ENCODE measurements around the gene HMGN2. TPM values are rescaled to one million over a fixed set of nuclear protein-coding genes. Genes with fewer than 3 reads are reported as not detected.

The HMGN2 gene
- total and polyA plus RNA-seq, 2 of the 13 experiments (the other 11 are each of a cell fraction or from before 2014, with no cell fraction given) = 63.4 to 343 TPM

- Histone ChIP-seq H3K27me3 (ENCODE audit: control insufficient read depth in 1 of 2, insufficient read depth in 2 of 2, low read length in 2 of 2) (no peaks in the 10 kb centered on the region; a peak in 2 of 5 replicates), H3K4me1 (ENCODE audit: insufficient read depth, low read length) (peaks cover 12% of the 10 kb centered on the region; the same call in 1 of the 2 replicates), H3K27ac (ENCODE audit: extremely low read length, insufficient read depth, low read length) (no peak overlapping the region), H3K4me3 (replicated peaks in 1 of 3; ENCODE audit: insufficient read depth in 1 of 3, low read depth in 2 of 3, low read length in 3 of 3) (no peak overlapping the region), H3K9me3 (ENCODE audit: low read length) (no peaks in the 10 kb centered on the region), H3K36me3 (replicated peaks in 1 of 2; ENCODE audit: control insufficient read depth in 1 of 2, insufficient read depth in 2 of 2, low read length in 2 of 2) (no peaks in the 10 kb centered on the region), H3K79me2 (ENCODE audit: insufficient read depth, low read length) (no peaks in the 10 kb centered on the region), H2AFZ (ENCODE audit: low read length) (no peak overlapping the region), H3K4me2 (ENCODE audit: low read depth, low read length) (no peak overlapping the region), H4K20me1 (ENCODE audit: insufficient read depth, low read length) (no peaks in the 10 kb centered on the region), H3K9ac (ENCODE audit: insufficient read depth, low read depth, low read length) (no peak overlapping the region)
- in situ Hi-C loops (cut with HindIII; ENCODE audit: extremely low pct_ligation_motif_present, low pct_unique_long_range_greater_than_20kb) = no loop called here
- WGBS (ENCODE audit: low lambda C conversion rate) = 77% methylated on average over 3 of the region's 3 CpGs
- intact Hi-C loops (cut with micrococcal nuclease; ENCODE audit: unreplicated experiment) = no loop called here
- DNase-seq (ENCODE audit: low spot score) (no peak), FAIRE-seq (no peak), ATAC-seq (no peak)
- no TSS peak for BruUV-seq (replicated peaks)
- TF ChIP-seq TFDP1 (CRISPR knock-in tag; IDR thresholded peaks at IDR 0.05; ENCODE audit: borderline replicate concordance) (no peak), ZNF138 (CRISPR knock-in tag; IDR thresholded peaks at IDR 0.05; ENCODE audit: low read depth) (no peak), MAZ (IDR thresholded peaks at IDR 0.05; ENCODE audit: borderline replicate concordance, low read depth, low read length) (no peak), MAZ (CRISPR knock-in tag; IDR thresholded peaks at IDR 0.05; ENCODE audit: low read depth) (no peak), ZNF547 (CRISPR knock-in tag; IDR thresholded peaks at IDR 0.05) (no peak), DZIP1 (CRISPR knock-in tag; IDR thresholded peaks at IDR 0.05) (no peak), ZNF326 (CRISPR knock-in tag; IDR thresholded peaks at IDR 0.05; ENCODE audit: borderline replicate concordance) (no peak)
- ChIA-PET POLR2A (no interaction called here), CTCF (ENCODE audit: low intra/inter-chr PET ratio, low total read pairs) (no interaction called here)
Observed at GRCh38 chr1:26493938-26494337, 21.7 kb downstream of the HMGN2 start.

Measured in HepG2 (cell line).